WTC11 (cell line): ENCODE results near the gene TBX2. TPM values are rescaled to one million over a fixed set of nuclear protein-coding genes. Genes with fewer than 3 reads are reported as not detected.

Experiments used
- ATAC-seq: fragments of 200-7000 bp; cut with Tn5 transposase; 2 replicates; pipeline ENCODE4 v1.10.0; 2021; ENCODE audit warnings: mild to moderate bottlenecking, moderate library complexity
- CTCF ChIA-PET: fragments of 300-600 bp; sonication (Branson Sonifier 250); formaldehyde crosslinking; loops from one replicate; lab custom pipeline; 2021; ENCODE audit warnings: antibody characterized with exemption; lab: Charles Lee
- POLR2A ChIA-PET: fragments of 350-600 bp; sonication (Branson Sonifier 250); formaldehyde crosslinking; loops from one replicate; lab custom pipeline; 2021; ENCODE audit warnings: antibody characterized with exemption; lab: Charles Lee
- DNase-seq: peaks from one replicate; pipeline ENCODE4 v3.0.0; 2021; ENCODE audit warnings: low spot score
- H3K27ac Mint-ChIP-seq: 2 replicates; pipeline ENCODE4 v1.8.0; 2021; ENCODE audit warnings: mixed read lengths
- H3K27me3 Mint-ChIP-seq: 2 replicates; pipeline ENCODE4 v1.8.0; 2021; ENCODE audit warnings: low read depth, mild to moderate bottlenecking, moderate library complexity, mixed read lengths
- H3K36me3 Mint-ChIP-seq: 2 replicates; pipeline ENCODE4 v1.8.0; 2021; ENCODE audit warnings: mixed read lengths
- H3K4me1 Mint-ChIP-seq: 2 replicates; pipeline ENCODE4 v1.8.0; 2022; ENCODE audit warnings: mixed read lengths
- H3K4me3 Mint-ChIP-seq: 2 replicates; pipeline ENCODE4 v1.8.0; 2021; ENCODE audit warnings: mild to moderate bottlenecking, moderate library complexity, mixed read lengths
- H3K9me3 Mint-ChIP-seq: 2 replicates; pipeline ENCODE4 v1.8.0; 2021; ENCODE audit warnings: mixed read lengths
- CBFB ChIP-seq: sonication (generic); formaldehyde crosslinking; IDR thresholded peaks from 2 replicates; pipeline ENCODE4 v1.8.1; 2022; ENCODE audit warnings: mild to moderate bottlenecking, low read depth, missing genetic modification reagents
- IRF2 ChIP-seq: sonication (generic); formaldehyde crosslinking; IDR thresholded peaks from 2 replicates; pipeline ENCODE4 v1.8.0; 2022; ENCODE audit warnings: low read depth, missing genetic modification reagents, borderline replicate concordance
- JUN ChIP-seq: sonication (generic); formaldehyde crosslinking; IDR thresholded peaks from 2 replicates; pipeline ENCODE4 v1.8.0; 2023; ENCODE audit warnings: mild to moderate bottlenecking, missing genetic modification reagents
- NFYB ChIP-seq: sonication (generic); formaldehyde crosslinking; conservative IDR thresholded peaks from 2 replicates; pipeline ENCODE4 v1.8.0; 2022; ENCODE audit warnings: low read depth, missing genetic modification reagents
- NR1H2 ChIP-seq: sonication (generic); formaldehyde crosslinking; IDR thresholded peaks from 2 replicates; pipeline ENCODE4 v1.9.0; 2021; ENCODE audit warnings: mild to moderate bottlenecking, moderate library complexity, missing genetic modification reagents
- ZNF671 ChIP-seq: fragments of 250-450 bp; sonication (Bioruptor Pico); IDR thresholded peaks from 2 replicates; pipeline ENCODE4 v1.8.0; 2021; ENCODE audit warnings: mild to moderate bottlenecking
- total RNA-seq: library from RNA; stranded (reverse); gene quantifications from 3 replicates; pipeline ENCODE4 v1.2.3, GENCODE V29; 2021
- TF ChIP-seq, protein P1 (sequence below): sonication (generic); formaldehyde crosslinking; conservative IDR thresholded peaks from 2 replicates; pipeline ENCODE4 v1.8.1; 2023; ENCODE audit warnings: mild to moderate bottlenecking, low read depth, missing genetic modification reagents, moderate library complexity
- TF ChIP-seq, protein P2 (sequence below): fragments of 200-600 bp; IDR thresholded peaks from 2 replicates; pipeline ENCODE4 v1.8.0; 2022; ENCODE audit warnings: antibody characterized with exemption
- TF ChIP-seq, protein P3 (sequence below): sonication (generic); formaldehyde crosslinking; IDR thresholded peaks from 2 replicates; pipeline ENCODE4 v1.8.1; 2022; ENCODE audit warnings: low read depth, mild to moderate bottlenecking, moderate library complexity, missing genetic modification reagents, borderline replicate concordance
- TF ChIP-seq, protein P4 (sequence below): fragments of 250-450 bp; sonication (Bioruptor Pico); IDR thresholded peaks from 2 replicates; pipeline ENCODE4 v1.9.0; 2021; ENCODE audit warnings: mild to moderate bottlenecking

Gene TBX2
- total RNA-seq, 1 experiment from 2014 or later = 0.09 TPM

DNA sequence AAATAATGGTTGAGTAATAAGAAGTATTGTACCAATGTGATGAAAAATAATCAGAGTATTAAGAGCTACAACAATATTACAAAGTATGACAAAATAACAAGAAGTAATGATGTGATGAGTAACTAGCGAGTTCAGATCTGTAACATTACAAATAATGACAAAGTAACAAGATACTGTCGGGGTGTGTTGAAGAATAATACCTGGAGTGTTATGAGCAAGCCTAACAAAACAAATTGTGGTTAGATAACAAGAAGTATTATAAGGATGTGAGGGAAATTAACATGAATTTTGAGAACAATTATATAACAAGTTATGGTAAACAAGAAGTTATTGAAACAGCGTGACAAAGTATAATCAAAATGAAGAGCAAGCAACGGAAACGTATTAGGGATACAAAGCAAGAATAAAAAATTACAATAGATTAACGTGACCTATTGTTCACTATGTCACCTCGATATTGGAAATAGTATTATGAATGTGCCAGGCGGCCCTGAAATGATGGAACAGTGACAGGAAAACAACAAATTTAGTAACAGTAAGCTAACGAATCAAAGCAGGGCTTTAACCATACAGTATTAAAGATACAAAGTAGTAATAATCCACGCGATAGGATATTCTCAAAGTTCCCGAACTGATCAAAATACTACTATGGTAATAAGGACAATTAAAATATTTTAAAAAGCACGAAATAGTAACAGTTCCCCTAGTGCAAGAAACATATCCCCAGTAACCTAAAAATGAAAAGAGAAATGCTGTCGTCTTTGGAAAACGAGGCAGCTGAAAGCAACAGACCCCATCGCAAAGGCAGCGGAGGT, 54.1 kb downstream of the TBX2 start (continued):
- TF ChIP-seq, protein P1, sequence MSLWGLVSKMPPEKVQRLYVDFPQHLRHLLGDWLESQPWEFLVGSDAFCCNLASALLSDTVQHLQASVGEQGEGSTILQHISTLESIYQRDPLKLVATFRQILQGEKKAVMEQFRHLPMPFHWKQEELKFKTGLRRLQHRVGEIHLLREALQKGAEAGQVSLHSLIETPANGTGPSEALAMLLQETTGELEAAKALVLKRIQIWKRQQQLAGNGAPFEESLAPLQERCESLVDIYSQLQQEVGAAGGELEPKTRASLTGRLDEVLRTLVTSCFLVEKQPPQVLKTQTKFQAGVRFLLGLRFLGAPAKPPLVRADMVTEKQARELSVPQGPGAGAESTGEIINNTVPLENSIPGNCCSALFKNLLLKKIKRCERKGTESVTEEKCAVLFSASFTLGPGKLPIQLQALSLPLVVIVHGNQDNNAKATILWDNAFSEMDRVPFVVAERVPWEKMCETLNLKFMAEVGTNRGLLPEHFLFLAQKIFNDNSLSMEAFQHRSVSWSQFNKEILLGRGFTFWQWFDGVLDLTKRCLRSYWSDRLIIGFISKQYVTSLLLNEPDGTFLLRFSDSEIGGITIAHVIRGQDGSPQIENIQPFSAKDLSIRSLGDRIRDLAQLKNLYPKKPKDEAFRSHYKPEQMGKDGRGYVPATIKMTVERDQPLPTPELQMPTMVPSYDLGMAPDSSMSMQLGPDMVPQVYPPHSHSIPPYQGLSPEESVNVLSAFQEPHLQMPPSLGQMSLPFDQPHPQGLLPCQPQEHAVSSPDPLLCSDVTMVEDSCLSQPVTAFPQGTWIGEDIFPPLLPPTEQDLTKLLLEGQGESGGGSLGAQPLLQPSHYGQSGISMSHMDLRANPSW (CRISPR knock-in tag) = no peak
- TF ChIP-seq IRF2 (CRISPR knock-in tag) (no peak), NR1H2 (CRISPR knock-in tag) (no peak), ZNF671 (no peak), NFYB (CRISPR knock-in tag) (no peak), CBFB (no peak)

DNA sequence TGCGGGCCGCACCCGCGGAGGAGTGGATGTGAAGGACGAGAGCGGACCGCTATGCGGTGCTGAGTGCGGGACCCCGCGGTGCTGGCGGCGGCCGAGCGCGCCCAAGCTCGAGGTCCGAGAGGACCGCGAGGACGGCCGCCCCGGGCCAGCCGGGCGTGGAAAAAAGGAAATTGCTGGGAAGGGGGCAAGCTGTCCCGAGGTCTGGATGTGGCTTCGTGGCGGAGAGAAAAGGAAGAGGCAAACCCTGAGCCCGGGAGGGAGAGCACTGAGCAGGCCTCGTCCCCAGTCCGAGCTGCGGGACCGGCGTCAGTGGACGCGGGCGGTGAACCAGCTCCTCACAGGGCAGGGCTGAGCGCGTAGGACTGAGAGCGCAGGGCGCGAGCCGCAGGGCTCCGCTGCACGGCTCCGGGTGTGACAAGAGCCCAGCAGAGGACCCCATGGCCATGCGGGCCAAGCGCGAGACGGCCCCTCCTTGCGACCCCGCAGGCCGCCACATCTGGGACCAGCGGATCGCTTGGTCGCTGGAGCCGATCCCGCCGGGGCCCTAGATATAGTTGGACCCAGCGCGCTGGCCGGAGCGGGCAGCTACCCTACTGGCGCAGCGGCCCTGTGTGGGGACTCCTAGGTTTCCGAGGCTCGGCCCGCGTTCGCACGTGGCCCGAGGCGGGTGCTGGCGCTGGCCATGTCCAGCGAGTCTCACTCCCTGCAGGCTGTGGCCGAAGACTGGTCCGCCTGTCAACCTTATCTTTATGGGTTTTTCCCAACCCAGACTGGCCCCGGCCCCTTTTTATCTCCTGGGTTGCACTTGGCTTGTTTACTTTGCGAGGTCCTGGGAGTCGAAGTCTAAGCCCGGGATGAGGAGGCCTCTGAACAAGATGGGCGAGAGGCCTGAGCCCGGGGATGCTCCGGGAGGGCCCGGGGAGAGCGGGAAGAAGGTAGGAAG, 55.0 kb downstream of the TBX2 start:
- H3K4me3 Mint-ChIP-seq = peak overlapping the region; percentile 51
- H3K9me3 Mint-ChIP-seq = no peaks in the 10 kb centered on the region
- H3K36me3 Mint-ChIP-seq = 0 out of 2 replicates have a peak, but pooled peaks cover 2% of the 10 kb centered on the region
- peaks cover 99% of the 10 kb centered on the region for H3K27me3 Mint-ChIP-seq
- H3K27ac Mint-ChIP-seq = no peak overlapping the region
- ATAC-seq (peak; percentile 2; the same call in 1 of the 2 replicates), DNase-seq (peak; percentile 49)
- ChIA-PET POLR2A (no interaction called here), CTCF (interaction anchor here (0.9 to 3.4 kb wide), 10 partner anchors 9 to 50 kb away, joined by 3 to 24 read pairs (median 5); no protein-coding TSS in a partner anchor)
- TF ChIP-seq JUN (CRISPR knock-in tag) = no peak
- TF ChIP-seq, protein P2, sequence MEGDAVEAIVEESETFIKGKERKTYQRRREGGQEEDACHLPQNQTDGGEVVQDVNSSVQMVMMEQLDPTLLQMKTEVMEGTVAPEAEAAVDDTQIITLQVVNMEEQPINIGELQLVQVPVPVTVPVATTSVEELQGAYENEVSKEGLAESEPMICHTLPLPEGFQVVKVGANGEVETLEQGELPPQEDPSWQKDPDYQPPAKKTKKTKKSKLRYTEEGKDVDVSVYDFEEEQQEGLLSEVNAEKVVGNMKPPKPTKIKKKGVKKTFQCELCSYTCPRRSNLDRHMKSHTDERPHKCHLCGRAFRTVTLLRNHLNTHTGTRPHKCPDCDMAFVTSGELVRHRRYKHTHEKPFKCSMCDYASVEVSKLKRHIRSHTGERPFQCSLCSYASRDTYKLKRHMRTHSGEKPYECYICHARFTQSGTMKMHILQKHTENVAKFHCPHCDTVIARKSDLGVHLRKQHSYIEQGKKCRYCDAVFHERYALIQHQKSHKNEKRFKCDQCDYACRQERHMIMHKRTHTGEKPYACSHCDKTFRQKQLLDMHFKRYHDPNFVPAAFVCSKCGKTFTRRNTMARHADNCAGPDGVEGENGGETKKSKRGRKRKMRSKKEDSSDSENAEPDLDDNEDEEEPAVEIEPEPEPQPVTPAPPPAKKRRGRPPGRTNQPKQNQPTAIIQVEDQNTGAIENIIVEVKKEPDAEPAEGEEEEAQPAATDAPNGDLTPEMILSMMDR = no peak
- H3K4me1 Mint-ChIP-seq = peaks cover 53% of the 10 kb centered on the region

DNA sequence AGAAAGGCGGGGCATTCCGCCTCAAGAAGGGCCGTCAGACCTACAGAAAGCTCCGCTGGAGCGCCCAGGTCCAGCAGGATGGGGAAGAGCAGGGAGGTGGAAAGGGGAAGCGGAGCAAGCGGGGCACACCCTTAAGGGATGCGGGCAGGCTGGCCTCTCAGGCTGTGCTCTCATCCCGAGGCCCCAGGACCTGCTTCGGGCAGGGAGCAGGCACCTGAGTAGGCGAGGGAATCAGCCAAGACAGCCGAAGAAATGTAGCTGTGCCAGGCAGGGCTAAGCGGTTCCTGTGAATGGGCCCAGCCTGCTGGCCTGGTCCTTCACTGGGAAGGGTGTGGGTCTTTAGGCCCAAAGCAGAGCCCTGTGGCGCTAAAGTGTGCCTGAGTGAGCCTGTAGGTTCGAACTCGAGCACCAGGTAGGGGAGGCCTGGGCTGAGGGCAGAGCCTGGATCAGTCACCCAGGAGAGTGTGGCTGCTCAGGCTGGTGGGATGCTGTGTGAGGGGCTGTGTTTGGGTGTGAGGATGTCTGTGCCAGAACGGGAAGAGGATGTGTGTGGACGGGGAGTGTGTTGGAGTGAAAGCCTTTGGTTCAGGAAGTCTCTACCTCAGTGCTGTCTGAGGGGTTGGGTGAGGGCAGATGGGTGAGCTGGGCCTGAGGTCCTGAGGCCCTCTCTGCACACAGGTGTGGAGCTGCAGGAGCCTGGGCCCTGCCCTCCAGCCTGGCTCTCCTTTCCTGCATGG, 55.8 kb downstream of the TBX2 start:
- peak; percentile 40 for DNase-seq
- peak; percentile 11 for ATAC-seq
- Mint-ChIP-seq H3K36me3 (0 out of 2 replicates have a peak, but pooled peaks cover 2% of the 10 kb centered on the region), H3K9me3 (no peaks in the 10 kb centered on the region), H3K4me1 (peaks cover 50% of the 10 kb centered on the region), H3K27ac (no peak overlapping the region), H3K4me3 (peak overlapping the region; percentile 28), H3K27me3 (peaks cover 99% of the 10 kb centered on the region)
- ChIA-PET POLR2A (no interaction called here), CTCF (interaction anchor here (0.8 to 3.4 kb wide), 8 partner anchors 8 to 51 kb away, joined by 3 to 24 read pairs (median 6); no protein-coding TSS in a partner anchor)
- TF ChIP-seq, protein P3, sequence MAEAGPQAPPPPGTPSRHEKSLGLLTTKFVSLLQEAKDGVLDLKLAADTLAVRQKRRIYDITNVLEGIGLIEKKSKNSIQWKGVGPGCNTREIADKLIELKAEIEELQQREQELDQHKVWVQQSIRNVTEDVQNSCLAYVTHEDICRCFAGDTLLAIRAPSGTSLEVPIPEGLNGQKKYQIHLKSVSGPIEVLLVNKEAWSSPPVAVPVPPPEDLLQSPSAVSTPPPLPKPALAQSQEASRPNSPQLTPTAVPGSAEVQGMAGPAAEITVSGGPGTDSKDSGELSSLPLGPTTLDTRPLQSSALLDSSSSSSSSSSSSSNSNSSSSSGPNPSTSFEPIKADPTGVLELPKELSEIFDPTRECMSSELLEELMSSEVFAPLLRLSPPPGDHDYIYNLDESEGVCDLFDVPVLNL (CRISPR knock-in tag) = 0 out of 2 replicates have a peak, but pooled peaks have one; percentile 19
- TF ChIP-seq, protein P4, sequence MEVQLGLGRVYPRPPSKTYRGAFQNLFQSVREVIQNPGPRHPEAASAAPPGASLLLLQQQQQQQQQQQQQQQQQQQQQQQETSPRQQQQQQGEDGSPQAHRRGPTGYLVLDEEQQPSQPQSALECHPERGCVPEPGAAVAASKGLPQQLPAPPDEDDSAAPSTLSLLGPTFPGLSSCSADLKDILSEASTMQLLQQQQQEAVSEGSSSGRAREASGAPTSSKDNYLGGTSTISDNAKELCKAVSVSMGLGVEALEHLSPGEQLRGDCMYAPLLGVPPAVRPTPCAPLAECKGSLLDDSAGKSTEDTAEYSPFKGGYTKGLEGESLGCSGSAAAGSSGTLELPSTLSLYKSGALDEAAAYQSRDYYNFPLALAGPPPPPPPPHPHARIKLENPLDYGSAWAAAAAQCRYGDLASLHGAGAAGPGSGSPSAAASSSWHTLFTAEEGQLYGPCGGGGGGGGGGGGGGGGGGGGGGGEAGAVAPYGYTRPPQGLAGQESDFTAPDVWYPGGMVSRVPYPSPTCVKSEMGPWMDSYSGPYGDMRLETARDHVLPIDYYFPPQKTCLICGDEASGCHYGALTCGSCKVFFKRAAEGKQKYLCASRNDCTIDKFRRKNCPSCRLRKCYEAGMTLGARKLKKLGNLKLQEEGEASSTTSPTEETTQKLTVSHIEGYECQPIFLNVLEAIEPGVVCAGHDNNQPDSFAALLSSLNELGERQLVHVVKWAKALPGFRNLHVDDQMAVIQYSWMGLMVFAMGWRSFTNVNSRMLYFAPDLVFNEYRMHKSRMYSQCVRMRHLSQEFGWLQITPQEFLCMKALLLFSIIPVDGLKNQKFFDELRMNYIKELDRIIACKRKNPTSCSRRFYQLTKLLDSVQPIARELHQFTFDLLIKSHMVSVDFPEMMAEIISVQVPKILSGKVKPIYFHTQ (CRISPR knock-in tag) = no peak
